Measurements from ENCODE around the gene SLC35F1.

SLC35F1 gene

DNA sequence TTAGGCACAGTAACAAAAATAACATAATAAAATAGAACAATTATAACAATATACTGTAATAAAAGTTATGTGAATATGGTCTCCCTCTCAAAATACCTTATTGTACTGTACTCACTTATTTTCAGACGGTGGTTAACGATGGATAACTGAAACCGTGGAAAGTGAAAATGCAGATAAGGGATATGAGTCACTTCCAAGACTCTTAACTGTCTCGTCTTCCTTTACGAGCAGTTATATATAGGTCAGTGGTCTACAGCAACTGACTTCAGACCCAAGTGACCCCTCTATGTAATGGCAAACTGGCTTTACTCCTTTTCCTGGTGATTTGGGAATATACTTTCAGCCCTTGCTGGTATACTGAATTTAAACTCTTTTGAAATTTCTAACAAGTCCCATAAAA lies 261.4 kb downstream of the SLC35F1 start:
- TF ChIP-seq NFIC (IDR thresholded peaks at IDR 0.05) (no peak), TCF12 (IDR thresholded peaks at IDR 0.05; ENCODE audit: low read depth) (no peak), YY1 (IDR thresholded peaks at IDR 0.05; ENCODE audit: low read depth) (no peak), RAD21 (IDR thresholded peaks at IDR 0.05; ENCODE audit: low read depth) (no peak), EGR1 (IDR thresholded peaks at IDR 0.05) (no peak), TAF1 (IDR thresholded peaks at IDR 0.05; ENCODE audit: low read depth) (no peak), ZBTB7A (IDR thresholded peaks at IDR 0.05; ENCODE audit: low read depth) (no peak), CEBPB (IDR thresholded peaks at IDR 0.05) (no peak), CREB1 (IDR thresholded peaks at IDR 0.05; ENCODE audit: low read depth) (no peak), TEAD4 (IDR thresholded peaks at IDR 0.05) (no peak), FOXM1 (IDR thresholded peaks at IDR 0.05; ENCODE audit: borderline replicate concordance, low read depth) (no peak), EP300 (IDR thresholded peaks at IDR 0.05; ENCODE audit: borderline replicate concordance) (no peak)
- TF ChIP-seq, protein P1, sequence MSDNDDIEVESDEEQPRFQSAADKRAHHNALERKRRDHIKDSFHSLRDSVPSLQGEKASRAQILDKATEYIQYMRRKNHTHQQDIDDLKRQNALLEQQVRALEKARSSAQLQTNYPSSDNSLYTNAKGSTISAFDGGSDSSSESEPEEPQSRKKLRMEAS (IDR thresholded peaks at IDR 0.05): no peak
- TF ChIP-seq, protein P2, sequence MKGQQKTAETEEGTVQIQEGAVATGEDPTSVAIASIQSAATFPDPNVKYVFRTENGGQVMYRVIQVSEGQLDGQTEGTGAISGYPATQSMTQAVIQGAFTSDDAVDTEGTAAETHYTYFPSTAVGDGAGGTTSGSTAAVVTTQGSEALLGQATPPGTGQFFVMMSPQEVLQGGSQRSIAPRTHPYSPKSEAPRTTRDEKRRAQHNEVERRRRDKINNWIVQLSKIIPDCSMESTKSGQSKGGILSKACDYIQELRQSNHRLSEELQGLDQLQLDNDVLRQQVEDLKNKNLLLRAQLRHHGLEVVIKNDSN (IDR thresholded peaks at IDR 0.05): no peak
- TF ChIP-seq, protein P3, sequence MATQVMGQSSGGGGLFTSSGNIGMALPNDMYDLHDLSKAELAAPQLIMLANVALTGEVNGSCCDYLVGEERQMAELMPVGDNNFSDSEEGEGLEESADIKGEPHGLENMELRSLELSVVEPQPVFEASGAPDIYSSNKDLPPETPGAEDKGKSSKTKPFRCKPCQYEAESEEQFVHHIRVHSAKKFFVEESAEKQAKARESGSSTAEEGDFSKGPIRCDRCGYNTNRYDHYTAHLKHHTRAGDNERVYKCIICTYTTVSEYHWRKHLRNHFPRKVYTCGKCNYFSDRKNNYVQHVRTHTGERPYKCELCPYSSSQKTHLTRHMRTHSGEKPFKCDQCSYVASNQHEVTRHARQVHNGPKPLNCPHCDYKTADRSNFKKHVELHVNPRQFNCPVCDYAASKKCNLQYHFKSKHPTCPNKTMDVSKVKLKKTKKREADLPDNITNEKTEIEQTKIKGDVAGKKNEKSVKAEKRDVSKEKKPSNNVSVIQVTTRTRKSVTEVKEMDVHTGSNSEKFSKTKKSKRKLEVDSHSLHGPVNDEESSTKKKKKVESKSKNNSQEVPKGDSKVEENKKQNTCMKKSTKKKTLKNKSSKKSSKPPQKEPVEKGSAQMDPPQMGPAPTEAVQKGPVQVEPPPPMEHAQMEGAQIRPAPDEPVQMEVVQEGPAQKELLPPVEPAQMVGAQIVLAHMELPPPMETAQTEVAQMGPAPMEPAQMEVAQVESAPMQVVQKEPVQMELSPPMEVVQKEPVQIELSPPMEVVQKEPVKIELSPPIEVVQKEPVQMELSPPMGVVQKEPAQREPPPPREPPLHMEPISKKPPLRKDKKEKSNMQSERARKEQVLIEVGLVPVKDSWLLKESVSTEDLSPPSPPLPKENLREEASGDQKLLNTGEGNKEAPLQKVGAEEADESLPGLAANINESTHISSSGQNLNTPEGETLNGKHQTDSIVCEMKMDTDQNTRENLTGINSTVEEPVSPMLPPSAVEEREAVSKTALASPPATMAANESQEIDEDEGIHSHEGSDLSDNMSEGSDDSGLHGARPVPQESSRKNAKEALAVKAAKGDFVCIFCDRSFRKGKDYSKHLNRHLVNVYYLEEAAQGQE (IDR thresholded peaks at IDR 0.05; ENCODE audit: low read depth): no peak

DNA sequence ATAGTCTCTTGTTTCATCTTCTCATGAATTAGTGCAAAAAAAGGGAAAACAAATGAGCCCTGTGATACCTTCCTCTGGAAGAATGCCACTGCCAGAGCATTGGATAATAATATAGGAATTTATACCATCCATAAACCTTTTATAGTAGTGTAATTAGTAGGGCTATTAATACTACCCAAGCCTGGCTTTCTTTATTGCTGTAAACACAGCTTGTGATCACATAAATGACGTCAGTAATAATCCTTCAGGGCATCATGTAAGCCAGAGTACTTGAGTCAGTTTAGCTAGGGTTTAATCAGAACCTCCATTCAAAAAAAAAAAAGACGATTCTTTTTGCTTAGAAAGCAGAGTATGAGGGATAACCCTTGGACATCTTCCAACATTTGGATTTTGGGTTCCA lies 264.8 kb downstream of the SLC35F1 start:
- no peak for TF ChIP-seq FOXM1 (IDR thresholded peaks at IDR 0.05; ENCODE audit: borderline replicate concordance, low read depth)
- TF ChIP-seq TAF1 (IDR thresholded peaks at IDR 0.05; ENCODE audit: low read depth): no peak

DNA sequence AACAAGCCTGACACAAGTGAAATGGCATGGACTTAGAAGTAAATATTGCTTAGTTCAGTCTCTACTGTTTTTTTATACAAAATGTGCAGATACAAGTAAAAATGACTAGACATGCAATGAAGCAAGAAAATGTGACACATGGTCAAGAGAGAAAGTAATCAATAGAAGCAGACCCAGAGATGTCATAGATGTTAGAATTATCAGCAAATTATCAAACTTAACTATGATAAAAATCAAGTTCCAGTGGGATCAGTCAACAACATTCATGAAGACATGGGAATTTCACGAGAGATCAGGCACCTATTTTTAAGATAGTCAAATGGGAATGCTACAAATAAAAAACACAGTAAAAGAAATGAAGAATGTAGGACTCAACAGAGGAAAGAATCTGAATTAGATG lies 267.0 kb downstream of the SLC35F1 start:
- no peak for TF ChIP-seq EGR1 (IDR thresholded peaks at IDR 0.05)
- TF ChIP-seq TEAD4 (IDR thresholded peaks at IDR 0.05): no peak
- TF ChIP-seq, protein P2 (IDR thresholded peaks at IDR 0.05): no peak
- TF ChIP-seq RAD21 (IDR thresholded peaks at IDR 0.05; ENCODE audit: low read depth): no peak
- no peak for TF ChIP-seq CREB1 (IDR thresholded peaks at IDR 0.05; ENCODE audit: low read depth)
- TF ChIP-seq TAF1 (IDR thresholded peaks at IDR 0.05; ENCODE audit: low read depth): no peak
- TF ChIP-seq, protein P3 (IDR thresholded peaks at IDR 0.05; ENCODE audit: low read depth): no peak
- no peak for TF ChIP-seq EP300 (IDR thresholded peaks at IDR 0.05; ENCODE audit: borderline replicate concordance)
- TF ChIP-seq NFIC (IDR thresholded peaks at IDR 0.05): no peak
- no peak for TF ChIP-seq CEBPB (IDR thresholded peaks at IDR 0.05)
- TF ChIP-seq ZBTB7A (IDR thresholded peaks at IDR 0.05; ENCODE audit: low read depth): no peak
- no peak for TF ChIP-seq FOXM1 (IDR thresholded peaks at IDR 0.05; ENCODE audit: borderline replicate concordance, low read depth)
- TF ChIP-seq YY1 (IDR thresholded peaks at IDR 0.05; ENCODE audit: low read depth): no peak
- TF ChIP-seq, protein P1 (IDR thresholded peaks at IDR 0.05): no peak
- TF ChIP-seq TCF12 (IDR thresholded peaks at IDR 0.05; ENCODE audit: low read depth): no peak

DNA sequence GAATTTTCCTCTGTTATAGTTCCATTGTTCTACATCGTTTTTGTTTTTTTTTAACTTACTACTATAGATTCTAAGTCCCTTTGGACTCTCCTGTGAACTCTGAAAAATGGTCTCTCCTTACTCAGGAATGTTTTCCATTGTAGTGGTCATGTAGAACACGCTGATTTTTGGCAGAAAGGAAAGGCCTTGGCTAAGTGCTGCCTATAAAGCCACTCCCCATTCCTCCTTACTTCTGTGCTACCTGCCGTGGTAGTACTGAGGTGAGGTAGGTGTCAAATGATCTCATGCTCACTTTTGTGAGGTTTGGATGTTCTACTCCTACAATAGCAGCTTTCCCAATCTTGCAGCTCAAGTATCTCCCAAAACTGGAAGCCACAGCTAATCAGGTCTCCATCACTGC lies 270.7 kb downstream of the SLC35F1 start:
- TF ChIP-seq CEBPB (IDR thresholded peaks at IDR 0.05): no peak
- TF ChIP-seq, protein P3 (IDR thresholded peaks at IDR 0.05; ENCODE audit: low read depth): no peak
- no peak for TF ChIP-seq CREB1 (IDR thresholded peaks at IDR 0.05; ENCODE audit: low read depth)
- TF ChIP-seq, protein P1 (IDR thresholded peaks at IDR 0.05): no peak
- TF ChIP-seq TEAD4 (IDR thresholded peaks at IDR 0.05): no peak
- no peak for TF ChIP-seq EP300 (IDR thresholded peaks at IDR 0.05; ENCODE audit: borderline replicate concordance)
- no peak for TF ChIP-seq RAD21 (IDR thresholded peaks at IDR 0.05; ENCODE audit: low read depth)
- TF ChIP-seq YY1 (IDR thresholded peaks at IDR 0.05; ENCODE audit: low read depth): no peak
- no peak for TF ChIP-seq NFIC (IDR thresholded peaks at IDR 0.05)

Measured in Ishikawa (cell line).